Tibial nerve (tissue), 4 donors: Measurements from ENCODE around the gene ANKAR.

Source experiments
- EP300 ChIP-seq, 2 donors: sonication (generic); formaldehyde crosslinking; IDR thresholded peaks; one replicate each; pipeline ENCODE4 v1.6.1; 2017; ENCODE audit warnings: antibody characterized with exemption in 2 of 2, mild to moderate bottlenecking in 1 of 2
- POLR2A ChIP-seq, 2 donors: fragments of 450-650 bp; IDR thresholded peaks; one replicate each; pipeline ENCODE4 v1.6.1; 2017; ENCODE audit warnings: antibody characterized with exemption in 2 of 2, mild to moderate bottlenecking in 2 of 2, moderate library complexity in 2 of 2
- TF ChIP-seq, protein P1 (sequence below), 5 experiments: fragments of 200-600 bp in 3 of 5; fragments of 450-650 bp in 2 of 5; sonication (generic) in 3 of 5; IDR thresholded peaks; one replicate each; pipeline ENCODE4 v1.5.1; 2016 to 2019; ENCODE audit warnings: antibody characterized with exemption in 5 of 5, mild to moderate bottlenecking in 3 of 5, moderate library complexity in 2 of 5

DNA sequence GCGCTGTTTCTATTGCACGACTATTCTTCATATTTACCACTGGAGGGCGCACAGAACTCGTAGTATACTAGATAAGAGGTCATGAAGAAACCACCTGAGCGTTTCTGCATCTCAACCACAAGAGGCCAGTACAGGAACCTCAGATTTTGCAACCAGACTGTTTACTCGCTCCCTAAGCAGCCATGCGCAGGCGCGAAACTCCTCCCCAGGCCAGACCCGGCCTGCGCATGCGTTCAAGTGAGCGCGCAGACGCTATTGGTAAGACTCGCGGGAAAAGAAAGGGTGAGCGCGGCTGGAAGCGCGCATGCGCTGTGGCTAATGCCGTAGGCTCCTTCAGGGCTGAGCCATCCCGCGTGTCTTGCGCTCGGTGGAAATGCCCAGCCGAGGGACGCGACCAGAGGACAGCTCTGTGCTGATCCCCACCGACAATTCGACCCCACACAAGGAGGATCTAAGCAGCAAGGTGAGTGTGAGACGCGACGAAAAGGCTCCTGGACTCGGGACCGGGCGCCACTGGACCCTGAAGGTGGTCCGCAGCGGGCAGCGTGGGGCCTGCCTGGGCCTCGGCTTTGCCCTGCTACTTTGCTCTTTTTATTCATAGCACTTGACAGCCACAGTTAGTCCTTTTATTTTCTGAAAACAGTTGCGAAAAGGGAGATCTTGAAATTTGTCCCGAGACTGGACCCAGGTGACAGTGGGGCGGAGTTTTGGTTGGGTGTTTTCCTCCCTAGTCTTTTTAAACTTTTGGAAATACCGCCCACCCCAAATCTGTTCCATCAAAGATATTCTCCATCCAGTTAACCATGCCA lies 13.1 kb upstream of the ANKAR start, which contains the start of gene ASNSD1:
- TF ChIP-seq POLR2A (IDR thresholded peaks at IDR 0.05) (peak; percentile 86 to 96), EP300 (IDR thresholded peaks at IDR 0.05) (peak; percentile 95 to 99)
- TF ChIP-seq, protein P1, sequence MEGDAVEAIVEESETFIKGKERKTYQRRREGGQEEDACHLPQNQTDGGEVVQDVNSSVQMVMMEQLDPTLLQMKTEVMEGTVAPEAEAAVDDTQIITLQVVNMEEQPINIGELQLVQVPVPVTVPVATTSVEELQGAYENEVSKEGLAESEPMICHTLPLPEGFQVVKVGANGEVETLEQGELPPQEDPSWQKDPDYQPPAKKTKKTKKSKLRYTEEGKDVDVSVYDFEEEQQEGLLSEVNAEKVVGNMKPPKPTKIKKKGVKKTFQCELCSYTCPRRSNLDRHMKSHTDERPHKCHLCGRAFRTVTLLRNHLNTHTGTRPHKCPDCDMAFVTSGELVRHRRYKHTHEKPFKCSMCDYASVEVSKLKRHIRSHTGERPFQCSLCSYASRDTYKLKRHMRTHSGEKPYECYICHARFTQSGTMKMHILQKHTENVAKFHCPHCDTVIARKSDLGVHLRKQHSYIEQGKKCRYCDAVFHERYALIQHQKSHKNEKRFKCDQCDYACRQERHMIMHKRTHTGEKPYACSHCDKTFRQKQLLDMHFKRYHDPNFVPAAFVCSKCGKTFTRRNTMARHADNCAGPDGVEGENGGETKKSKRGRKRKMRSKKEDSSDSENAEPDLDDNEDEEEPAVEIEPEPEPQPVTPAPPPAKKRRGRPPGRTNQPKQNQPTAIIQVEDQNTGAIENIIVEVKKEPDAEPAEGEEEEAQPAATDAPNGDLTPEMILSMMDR (IDR thresholded peaks at IDR 0.05) = peak; percentile 88 to 100 (median 96)
